HS-27A (cell line): ENCODE data around the gene ASCL1.

Source experiments
- DNase-seq: peaks from one replicate; pipeline ENCODE4 v3.0.0-alpha.2; 2012; ENCODE audit warnings: low read depth, missing footprints

The ASCL1 gene

DNA sequence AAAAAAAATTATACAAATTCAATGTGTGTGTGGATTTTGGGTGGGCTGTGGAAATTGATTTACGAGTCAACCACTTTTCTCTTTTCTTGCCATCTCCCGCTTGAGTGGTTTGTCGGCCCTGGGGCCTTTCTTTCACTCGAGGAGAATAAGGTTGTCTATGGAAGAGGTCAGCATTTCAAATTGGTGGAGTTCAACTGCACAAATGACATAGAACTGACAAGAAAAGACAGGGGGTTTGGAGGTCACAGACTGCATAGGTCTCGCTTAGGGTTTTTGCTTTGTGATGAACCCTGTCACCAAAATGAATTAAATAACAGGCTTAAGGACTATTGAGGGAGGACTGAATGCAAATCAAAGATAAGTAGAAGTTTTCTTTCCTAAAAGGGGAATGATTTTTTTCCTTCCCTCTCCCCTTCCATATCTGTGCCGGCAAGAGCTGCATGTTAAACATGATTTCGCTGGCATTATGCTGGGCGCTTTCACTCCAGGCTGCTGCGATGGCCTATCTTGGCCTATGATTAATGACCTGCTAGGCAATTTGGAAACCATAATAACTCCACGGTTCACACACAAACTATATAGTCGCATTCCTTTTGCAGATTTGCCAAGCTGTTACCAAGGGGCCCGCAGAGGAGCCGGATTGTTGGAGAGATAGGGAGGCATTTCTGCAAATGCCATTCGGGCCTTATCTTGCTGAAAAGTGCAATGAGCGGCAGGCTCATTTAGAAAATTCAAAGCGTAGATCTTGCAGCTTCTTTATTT is 20.7 kb downstream of the ASCL1 start:
- DNase-seq, result no peak

DNA sequence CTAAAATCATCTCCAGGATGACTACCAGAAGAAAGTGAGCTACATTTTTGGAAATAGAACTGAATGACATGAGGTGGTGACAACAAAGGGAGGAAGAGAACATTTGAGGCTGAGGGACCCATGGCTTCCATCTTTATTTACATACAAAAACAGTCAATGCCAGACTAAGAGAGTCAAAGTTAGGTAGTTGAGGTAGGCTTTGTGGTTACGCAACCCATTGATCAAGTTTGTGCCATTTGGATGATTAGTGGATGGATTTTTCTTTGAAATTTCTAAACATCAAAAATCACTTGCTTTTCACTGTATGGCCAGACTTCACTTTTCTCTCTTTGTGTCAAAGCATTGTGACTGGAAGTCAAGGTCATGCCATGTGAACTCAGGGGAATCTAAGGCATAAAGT is 22.9 kb downstream of the ASCL1 start:
- DNase-seq, result no peak

DNA sequence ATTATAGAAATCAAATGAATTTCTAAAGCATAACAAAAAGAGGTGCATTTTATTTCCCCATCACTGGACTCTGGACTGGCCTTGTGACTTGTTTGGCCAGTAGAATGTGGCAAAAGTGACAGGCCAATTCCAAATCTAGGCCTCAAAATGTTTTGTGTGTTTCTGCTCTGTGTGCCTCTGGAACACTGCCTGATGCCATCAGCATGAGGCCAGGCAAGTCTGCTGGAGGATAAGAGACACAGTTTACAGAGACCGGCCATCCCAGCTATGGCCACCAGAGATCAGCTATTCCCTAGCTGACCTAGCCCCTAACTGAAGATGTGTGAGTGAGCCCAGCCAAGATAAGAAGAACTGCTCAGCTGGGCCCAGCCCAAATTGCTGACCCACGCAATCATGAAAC is 32.9 kb downstream of the ASCL1 start:
- DNase-seq, result no peak

DNA sequence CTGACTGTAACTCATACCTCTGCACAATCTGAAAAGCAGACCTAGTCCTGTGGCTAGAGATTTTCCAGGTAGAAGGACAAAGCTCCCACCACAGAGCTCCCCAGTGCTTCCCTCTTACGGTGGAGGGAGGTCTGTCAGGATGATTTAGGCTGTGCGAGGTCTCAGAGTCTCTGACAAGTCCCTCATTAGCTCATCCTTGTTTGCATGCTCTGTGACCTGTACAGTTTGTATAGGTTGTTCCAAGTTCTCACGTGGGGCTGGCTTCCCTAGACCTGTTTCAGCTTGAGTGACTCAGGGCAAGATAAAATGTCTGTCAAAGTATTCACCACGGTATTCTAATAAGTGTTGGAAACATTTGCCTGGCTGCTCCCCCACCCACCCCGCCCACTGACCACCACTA is 34.8 kb downstream of the ASCL1 start:
- no peak for DNase-seq

DNA sequence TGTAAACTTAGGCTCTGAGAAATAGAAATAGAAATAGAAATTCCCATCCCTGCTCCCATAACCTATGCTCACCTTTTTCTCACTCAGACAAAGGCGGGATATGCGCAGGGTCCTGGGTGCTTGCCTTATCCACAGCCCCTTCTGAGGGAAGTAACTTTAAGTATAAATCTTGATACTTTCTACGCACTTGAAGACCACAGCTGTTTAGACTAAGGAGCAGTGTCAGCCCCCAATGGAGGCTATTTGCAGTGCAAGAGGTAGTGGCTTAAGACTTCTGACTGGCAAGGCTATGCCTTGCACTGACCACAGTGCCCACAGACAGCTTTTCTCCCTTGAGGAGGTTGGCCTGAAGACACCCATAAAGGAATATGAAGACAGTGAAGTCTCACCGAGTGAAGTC is 35.2 kb downstream of the ASCL1 start:
- no peak for DNase-seq

DNA sequence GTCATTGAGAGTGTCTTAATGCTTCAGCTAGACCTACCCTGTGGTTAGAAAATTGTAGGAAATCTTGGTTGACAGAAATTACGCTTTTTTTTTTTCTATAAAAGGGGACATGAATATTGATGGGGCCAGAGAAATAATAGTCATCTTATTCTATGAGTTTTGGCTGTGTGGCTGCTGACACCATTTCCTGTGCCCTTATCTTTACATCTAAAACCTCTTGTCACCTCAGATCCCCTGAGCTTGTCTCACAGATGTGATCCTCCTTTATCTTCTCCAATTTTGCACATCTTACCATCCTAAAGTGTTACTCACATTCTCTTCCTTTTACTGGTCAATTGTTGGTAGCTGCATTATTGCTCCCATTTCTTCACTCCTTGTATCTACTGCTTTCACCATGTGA is 36.1 kb downstream of the ASCL1 start:
- DNase-seq, result no peak

DNA sequence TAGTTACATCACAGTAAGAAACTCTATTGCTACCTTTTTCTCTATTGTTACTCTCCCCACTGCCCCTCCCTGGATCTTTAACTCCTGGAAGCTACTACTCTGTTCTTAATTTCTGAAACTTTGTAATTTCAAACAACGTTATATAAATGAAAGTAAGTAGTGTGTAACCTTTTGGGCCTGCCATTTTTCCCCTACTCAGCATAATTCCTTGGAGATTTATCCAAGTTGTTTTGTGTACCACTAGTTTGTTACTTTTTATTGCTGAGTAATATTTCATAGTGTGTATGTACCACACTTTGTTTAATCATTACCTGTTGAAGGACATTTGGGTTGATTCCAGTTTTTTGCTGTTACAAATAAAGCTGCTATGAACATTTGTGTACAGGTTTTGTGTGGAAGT is 37.9 kb downstream of the ASCL1 start:
- DNase-seq, result no peak
